ENCODE data around the gene FBXO21. TPM values are rescaled to one million over a fixed set of nuclear protein-coding genes. Genes with fewer than 3 reads are reported as not detected.
A peak's percentile ranks its signal among the peaks of the same experiment; 100 is the strongest.

Gene FBXO21
- total RNA-seq: 10 to 100 TPM; 64.0 to 99.0 (median 65.3) TPM

DNA sequence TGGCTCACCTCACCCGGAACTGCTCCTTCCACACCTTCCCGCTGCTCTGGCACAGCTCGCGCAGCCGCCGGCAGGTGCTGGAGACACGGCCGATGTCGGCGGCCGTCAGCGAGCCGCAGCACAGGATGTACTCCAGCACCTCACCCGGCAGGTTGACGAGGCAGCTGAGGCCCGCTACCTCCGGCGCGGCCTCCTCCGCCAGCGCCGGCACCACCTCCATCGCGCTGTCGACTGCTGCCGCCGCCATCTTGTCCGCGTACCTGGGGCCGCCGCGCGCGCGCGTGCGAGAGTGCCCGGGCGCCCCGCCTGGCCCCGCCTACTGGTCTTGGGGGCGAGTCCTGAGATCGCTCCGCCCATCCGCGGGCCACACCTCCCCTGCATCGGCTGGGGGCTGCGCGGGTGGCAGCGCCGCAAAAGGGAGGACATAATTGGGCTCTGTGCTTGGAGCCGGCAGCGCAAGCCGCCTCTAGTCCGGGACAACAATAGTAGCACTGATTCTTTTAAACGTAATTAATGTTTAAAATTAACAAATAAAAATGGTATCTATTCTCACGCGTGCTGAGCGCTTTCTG is at the start of gene FBXO21:
Gene FBXO21 (minus strand): TSS at position 261 of the 572 bp plus-strand sequence. CDS start 14 bp downstream, at position 247.
- peak within 1 kb of the TSS; percentile 74 to 99 (median 87) for H3K4me3 ChIP-seq
- no peaks in the 10 kb centered on the region for H3K27me3 ChIP-seq
- intact Hi-C loops (cut with DNase I; ENCODE audit: low total_unique reads): loop anchor here (1.0 kb wide), 1 partner anchor 9 kb away; no protein-coding TSS in a partner anchor
- H3K9me3 ChIP-seq: no peaks in the 10 kb centered on the region
- H3K4me1 ChIP-seq: peaks cover 0 to 7% of the 10 kb centered on the region in 2 donors
- peak within 1 kb of the TSS; percentile 77 to 89 for H3K27ac ChIP-seq
- DNase-seq (ENCODE audit: low spot score in 2 of 2): peak; percentile 88 to 90
- TF ChIP-seq CTCF (IDR thresholded peaks at IDR 0.05) (peak in 1 of 3 donors; percentile 19), POLR2A (IDR thresholded peaks at IDR 0.05) (peak; percentile 78), POLR2AphosphoS5 (IDR thresholded peaks at IDR 0.05) (peak; percentile 68 to 91 (median 74))
- H3K36me3 ChIP-seq: no peaks in the 10 kb centered on the region

- Histone ChIP-seq H3K27ac (no peak overlapping the region), H3K27me3 (peaks cover 0 to 9% of the 10 kb centered on the region in 2 donors)
- intact Hi-C loops (cut with DNase I; ENCODE audit: low total_unique reads): no loop called here
Observed at GRCh38 chr12:117236456-117237001, 46.3 kb upstream of the FBXO21 start.

GRCh38 chr12:117235261-117235660 is 45.0 kb upstream of the FBXO21 start:
- H3K4me1 ChIP-seq: no peaks in the 10 kb centered on the region
- peaks cover 0 to 10% of the 10 kb centered on the region in 2 donors for H3K27me3 ChIP-seq
- no peak for DNase-seq (ENCODE audit: low spot score in 2 of 2)
- H3K9me3 ChIP-seq: no peaks in the 10 kb centered on the region
- no peak overlapping the region for H3K27ac ChIP-seq
- H3K36me3 ChIP-seq: no peaks in the 10 kb centered on the region
- TF ChIP-seq POLR2A (IDR thresholded peaks at IDR 0.05): no peak
- TF ChIP-seq CTCF (IDR thresholded peaks at IDR 0.05): no peak
- TF ChIP-seq POLR2AphosphoS5 (IDR thresholded peaks at IDR 0.05): no peak
- intact Hi-C loops (cut with DNase I; ENCODE audit: low total_unique reads): no loop called here
- no peak overlapping the region for H3K4me3 ChIP-seq

More at GRCh38 chr12:117236456-117237001, 46.3 kb upstream of the FBXO21 start:
- H3K36me3 ChIP-seq: no peaks in the 10 kb centered on the region
- DNase-seq (ENCODE audit: low spot score in 2 of 2): peak; percentile 54 to 81
- H3K9me3 ChIP-seq: no peaks in the 10 kb centered on the region
- no peaks in the 10 kb centered on the region for H3K4me1 ChIP-seq
- TF ChIP-seq CTCF (IDR thresholded peaks at IDR 0.05) (peak; percentile 29 to 61 (median 50)), POLR2AphosphoS5 (IDR thresholded peaks at IDR 0.05) (no peak)
- no peak overlapping the region for H3K4me3 ChIP-seq

DNA sequence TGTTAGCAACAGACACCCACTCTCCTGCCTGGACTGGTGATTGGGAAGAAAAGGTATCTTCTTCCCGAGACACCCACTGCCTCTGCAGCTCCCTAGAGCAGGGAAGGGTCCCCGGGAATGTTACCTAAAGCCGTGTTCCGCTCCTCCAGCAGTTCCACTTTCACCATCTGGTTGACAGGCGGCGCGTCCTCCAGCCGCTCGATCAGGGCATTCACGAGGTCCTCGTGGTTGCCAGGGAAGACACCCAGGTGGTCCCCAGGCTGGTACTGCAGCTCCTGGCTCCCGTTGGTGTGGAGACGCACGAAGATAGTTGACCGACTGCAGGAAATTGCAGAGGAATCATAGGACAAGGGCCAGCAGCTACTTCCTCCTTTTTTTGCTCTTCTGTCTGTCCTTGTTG is 44.2 kb upstream of the FBXO21 start:
- Histone ChIP-seq H3K9me3 (no peaks in the 10 kb centered on the region), H3K27ac (no peak overlapping the region), H3K4me1 (no peaks in the 10 kb centered on the region), H3K36me3 (no peaks in the 10 kb centered on the region), H3K4me3 (no peak overlapping the region), H3K27me3 (peaks cover 0 to 10% of the 10 kb centered on the region in 2 donors)
- no peak for DNase-seq (ENCODE audit: low spot score in 2 of 2)
- TF ChIP-seq POLR2A (IDR thresholded peaks at IDR 0.05) (no peak), POLR2AphosphoS5 (IDR thresholded peaks at IDR 0.05) (no peak), CTCF (IDR thresholded peaks at IDR 0.05) (no peak)
- intact Hi-C loops (cut with DNase I; ENCODE audit: low total_unique reads): loop anchor here (5.0 kb wide), 1 partner anchor 423 kb away; no protein-coding TSS in a partner anchor

DNA sequence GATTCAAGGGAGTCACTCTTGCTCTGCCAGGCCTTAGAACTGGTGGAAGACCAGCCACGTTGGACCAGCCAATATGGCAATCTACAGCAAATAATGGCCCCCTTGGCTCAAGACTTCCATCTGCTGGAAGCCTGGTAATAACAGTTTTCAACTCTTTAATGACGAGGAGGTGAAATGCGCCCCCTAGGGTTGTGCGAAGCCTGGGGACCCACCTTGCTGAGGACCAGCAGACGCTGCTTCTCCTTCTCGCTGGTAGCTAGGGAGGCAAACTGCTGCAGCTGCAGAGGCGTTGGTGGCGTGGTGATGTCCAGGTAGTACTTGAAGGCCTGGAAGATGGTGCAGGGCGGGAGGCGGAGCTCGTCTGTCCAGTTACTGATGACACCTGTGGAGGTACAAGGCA is 41.5 kb upstream of the FBXO21 start:
- no peak overlapping the region for H3K27ac ChIP-seq
- DNase-seq (ENCODE audit: low spot score in 2 of 2): no peak
- intact Hi-C loops (cut with DNase I; ENCODE audit: low total_unique reads): loop anchor here (5.0 kb wide), 1 partner anchor 426 kb away; no protein-coding TSS in a partner anchor
- peaks cover 0 to 18% of the 10 kb centered on the region in 2 donors for H3K27me3 ChIP-seq
- no peak overlapping the region for H3K4me3 ChIP-seq
- H3K9me3 ChIP-seq: no peaks in the 10 kb centered on the region
- H3K4me1 ChIP-seq: no peaks in the 10 kb centered on the region
- TF ChIP-seq POLR2A (IDR thresholded peaks at IDR 0.05) (no peak), CTCF (IDR thresholded peaks at IDR 0.05) (no peak)
- H3K36me3 ChIP-seq: no peaks in the 10 kb centered on the region
